HL-60/S4 treated with phorbol 12-myristate 13-acetate at 8.2 ng/mL for 4 days and 3 days (cell line): ENCODE measurements around the gene RAB14.
"Not testable (repeated sequence)": the region's sequence is repeated elsewhere in the genome, so short reads cannot be mapped to it uniquely, and the experiment has no call there.

Source experiments
- in situ Hi-C: fragments of 300-500 bp; cut with MboI; formaldehyde crosslinking; loops from 2 replicates; pipeline ENCODE4 v1.15.0; 2022; ENCODE audit warnings: low sequenced_read_pairs

RAB14 gene

GRCh38 chr9:121192959-121193640 is 8.6 kb downstream of the RAB14 start:
- in situ Hi-C loops = no loop called here

- in situ Hi-C loops = no loop called here
Measured at GRCh38 chr9:121192518-121192917, 9.2 kb downstream of the RAB14 start.

- in situ Hi-C loops = no loop called here
Measured at GRCh38 chr9:121191235-121191634, 10.4 kb downstream of the RAB14 start.

- in situ Hi-C loops = no loop called here
Measured at GRCh38 chr9:121189660-121190059, 12.0 kb downstream of the RAB14 start.

GRCh38 chr9:121189006-121189405 is 12.7 kb downstream of the RAB14 start:
- in situ Hi-C loops = no loop called here

GRCh38 chr9:121187636-121188305 is 13.9 kb downstream of the RAB14 start:
- in situ Hi-C loops = no loop called here

GRCh38 chr9:121185774-121186403 is 15.8 kb downstream of the RAB14 start:
- in situ Hi-C loops = no loop called here

GRCh38 chr9:121185178-121185745 is 16.4 kb downstream of the RAB14 start:
- in situ Hi-C loops = no loop called here

GRCh38 chr9:121184463-121184862 is 17.2 kb downstream of the RAB14 start:
- in situ Hi-C loops = no loop called here

GRCh38 chr9:121183666-121184423 is 17.8 kb downstream of the RAB14 start:
- in situ Hi-C loops = no loop called here

GRCh38 chr9:121182989-121183388 is 18.7 kb downstream of the RAB14 start:
- in situ Hi-C loops = no loop called here

- in situ Hi-C loops = no loop called here
Measured at GRCh38 chr9:121182101-121182836, 19.4 kb downstream of the RAB14 start.

GRCh38 chr9:121179930-121180681 is 21.6 kb downstream of the RAB14 start:
- in situ Hi-C loops = no loop called here

GRCh38 chr9:121179373-121179721 is 22.3 kb downstream of the RAB14 start:
- in situ Hi-C loops = not testable (repeated sequence)

- in situ Hi-C loops = no loop called here
Measured at GRCh38 chr9:121178676-121179372, 22.8 kb downstream of the RAB14 start.

GRCh38 chr9:121173501-121173900 is 28.2 kb downstream of the RAB14 start:
- in situ Hi-C loops = no loop called here

GRCh38 chr9:121172726-121173487 is 28.8 kb downstream of the RAB14 start:
- in situ Hi-C loops = no loop called here

GRCh38 chr9:121171236-121171635 is 30.4 kb downstream of the RAB14 start:
- in situ Hi-C loops = no loop called here
